HepG2 (cell line): Measurements from ENCODE around the gene PPP1R13L. TPM values are rescaled to one million over a fixed set of nuclear protein-coding genes. Genes with fewer than 3 reads are reported as not detected.

Experiments
- ARNTL ChIP-seq: sonication (generic); formaldehyde crosslinking; IDR thresholded peaks from 2 replicates; pipeline ENCODE4 v1.4.0; 2020; ENCODE audit warnings: mild to moderate bottlenecking, missing genetic modification reagents
- CHD4 ChIP-seq: fragments of 200-600 bp; sonication (generic); IDR thresholded peaks from 2 replicates; pipeline ENCODE4 v1.7.0; 2017; ENCODE audit warnings: mild to moderate bottlenecking, low read length, borderline replicate concordance
- CREM ChIP-seq, 2 experiments: sonication (generic) in 1 of 2; formaldehyde crosslinking in 1 of 2; IDR thresholded peaks; 2 replicates each; pipeline versions ENCODE4 v1.4.0 to v1.6.1; 2016 to 2020; ENCODE audit warnings: antibody characterized with exemption in 1 of 2, mild to moderate bottlenecking in 1 of 2, missing genetic modification reagents in 1 of 2
- FOXM1 ChIP-seq: sonication (generic); formaldehyde crosslinking; IDR thresholded peaks from 2 replicates; pipeline ENCODE4 v1.5.0; 2020; ENCODE audit warnings: missing genetic modification reagents
- GABPA ChIP-seq, 2 experiments: IDR thresholded peaks; 2 replicates each; pipeline ENCODE4 v1.6.1; 2011 to 2016; ENCODE audit warnings: low read depth in 2 of 2, low read length in 1 of 2, missing biosample characterization in 1 of 2, missing genetic modification characterization in 1 of 2
- HDAC6 ChIP-seq: fragments of 200-600 bp; sonication (generic); IDR thresholded peaks from 2 replicates; pipeline ENCODE4 v1.7.0; 2017; ENCODE audit warnings: mild to moderate bottlenecking, antibody characterized with exemption, low read length, low read depth
- HMG20B ChIP-seq: conservative IDR thresholded peaks from 2 replicates; pipeline ENCODE4 v1.6.1; 2016; ENCODE audit warnings: missing genetic modification reagents, missing compliant biosample characterization
- MAZ ChIP-seq, 2 experiments: sonication (generic) in 1 of 2; formaldehyde crosslinking in 1 of 2; IDR thresholded peaks; 2 replicates each; pipeline versions ENCODE4 v1.5.0 to v1.6.1; 2012 to 2020; ENCODE audit warnings: low read depth in 2 of 2, mild to moderate bottlenecking in 2 of 2, borderline replicate concordance in 1 of 2, improper control_type of control experiment in 1 of 2, low read length in 1 of 2, missing genetic modification reagents in 1 of 2, moderate library complexity in 1 of 2
- RBFOX2 ChIP-seq: fragments of 200-400 bp; formaldehyde crosslinking; IDR thresholded peaks from 2 replicates; pipeline ENCODE4 v1.6.1; 2017; ENCODE audit warnings: low read depth, mild to moderate bottlenecking, low read length
- SMAD1 ChIP-seq: sonication (generic); formaldehyde crosslinking; IDR thresholded peaks from 2 replicates; pipeline ENCODE4 v1.4.0; 2020; ENCODE audit warnings: missing genetic modification reagents, low read depth, mild to moderate bottlenecking, borderline replicate concordance
- SP1 ChIP-seq, 2 experiments: fragments of 450-650 bp in 1 of 2; sonication (generic) in 1 of 2; formaldehyde crosslinking in 1 of 2; IDR thresholded peaks; 2 replicates each; pipeline versions ENCODE4 v1.4.0 to v1.6.1; 2016 to 2020; ENCODE audit warnings: missing genetic modification reagents in 1 of 2
- XBP1 ChIP-seq: sonication (generic); formaldehyde crosslinking; IDR thresholded peaks from 2 replicates; pipeline ENCODE4 v1.5.0; 2020; ENCODE audit warnings: missing genetic modification reagents
- ZMYM2 ChIP-seq: sonication (generic); formaldehyde crosslinking; IDR thresholded peaks from 2 replicates; pipeline ENCODE4 v1.8.0; 2022; ENCODE audit warnings: mild to moderate bottlenecking, missing genetic modification reagents
- ZNF143 ChIP-seq: sonication (generic); formaldehyde crosslinking; IDR thresholded peaks from 2 replicates; pipeline ENCODE4 v1.4.0; 2020; ENCODE audit warnings: missing genetic modification reagents
- ZNF317 ChIP-seq: sonication (generic); formaldehyde crosslinking; IDR thresholded peaks from 2 replicates; pipeline ENCODE4 v1.5.0; 2020; ENCODE audit warnings: mild to moderate bottlenecking, missing genetic modification reagents
- ZNF564 ChIP-seq: sonication (generic); formaldehyde crosslinking; IDR thresholded peaks from 2 replicates; pipeline ENCODE4 v1.8.1; 2023; ENCODE audit warnings: mild to moderate bottlenecking, missing genetic modification reagents
- polyA plus RNA-seq, 8 experiments: library from polyadenylated mRNA; depleted of rRNA in 3 of 8; stranded (reverse) in 7 of 8; unstranded in 1 of 8; fragments of >200 nt; fragmentation: Illumina TruSeq in 4 of 8; extraction: Trizol in 4 of 8; gene quantifications; 2 replicates each; pipeline versions ENCODE4 v1.2.1 to v1.2.3, GENCODE V29; 2011 to 2016; ENCODE audit warnings: low read depth in 4 of 8, missing spikeins in 1 of 8, mixed read lengths in 1 of 8; ENCODE audit not compliant: insufficient read depth in 1 of 8
- total RNA-seq, 5 experiments: library from RNA; depleted of rRNA; stranded (reverse); fragments of >200 nt; fragmentation: Illumina TruSeq; extraction: Trizol; gene quantifications; 2 replicates each; pipeline ENCODE4 v1.2.3, GENCODE V29; 2016; ENCODE audit warnings: low read depth in 1 of 5
- TF ChIP-seq, protein P1 (sequence below): sonication (generic); formaldehyde crosslinking; IDR thresholded peaks from 2 replicates; pipeline ENCODE4 v1.4.0; 2020; ENCODE audit warnings: mild to moderate bottlenecking, missing genetic modification reagents
- TF ChIP-seq, protein P2 (sequence below): sonication (generic); formaldehyde crosslinking; IDR thresholded peaks from 2 replicates; pipeline ENCODE4 v1.5.1; 2020; ENCODE audit warnings: mild to moderate bottlenecking, missing genetic modification reagents, moderate library complexity
- TF ChIP-seq, protein P3 (sequence below): sonication (generic); formaldehyde crosslinking; IDR thresholded peaks from 2 replicates; pipeline ENCODE4 v1.4.0; 2020; ENCODE audit warnings: missing genetic modification reagents
- TF ChIP-seq, protein P4 (sequence below): sonication (generic); formaldehyde crosslinking; IDR thresholded peaks from 2 replicates; pipeline ENCODE4 v1.4.0; 2020; ENCODE audit warnings: missing genetic modification reagents
- TF ChIP-seq, protein P5 (sequence below): IDR thresholded peaks from 2 replicates; pipeline ENCODE4 v1.6.1; 2016; ENCODE audit warnings: mild to moderate bottlenecking

Gene PPP1R13L
- total and polyA plus RNA-seq, 2 of the 13 experiments (the other 11 are each of a cell fraction or from before 2014, with no cell fraction given), result 1.3 to 6.6 TPM

DNA sequence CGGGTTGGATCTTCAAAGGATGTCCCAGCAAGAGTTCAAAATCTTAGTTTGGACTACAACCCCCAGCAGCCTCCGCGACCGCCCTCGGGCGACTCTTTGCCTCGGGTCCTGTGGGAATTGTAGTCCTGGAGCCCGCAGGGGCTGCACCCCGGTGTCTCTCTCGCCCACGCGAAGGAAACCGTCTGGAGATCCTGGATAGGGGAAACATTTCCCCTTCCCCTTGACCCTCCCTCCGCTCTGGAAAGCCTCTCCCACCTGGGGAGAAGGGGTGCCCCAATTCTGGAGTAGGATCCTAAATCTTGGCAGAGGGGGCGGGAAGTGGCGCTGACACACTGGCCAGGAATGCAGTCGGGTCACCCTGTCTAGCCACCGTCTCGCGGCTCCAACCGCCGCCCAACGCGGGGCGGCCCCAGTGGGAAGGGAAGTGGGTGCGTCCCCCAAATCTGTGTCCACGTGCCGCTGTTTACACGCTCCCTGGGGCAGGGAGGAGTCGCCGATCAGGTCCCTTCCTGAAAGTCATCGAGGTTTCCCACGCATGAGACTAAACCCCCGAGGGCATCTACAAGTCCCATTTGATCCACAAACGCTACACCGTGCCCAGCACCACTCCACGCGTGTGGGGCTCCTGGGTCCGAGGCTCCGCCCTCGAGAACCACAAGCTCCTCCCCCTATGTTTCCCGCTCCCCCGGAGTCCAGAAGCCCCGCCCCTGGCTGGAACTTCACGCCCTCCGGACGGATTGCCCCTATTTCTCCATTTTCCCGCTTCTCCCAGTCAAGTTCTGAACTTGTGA, 761 bp upstream of the PPP1R13L start (continued):
- TF ChIP-seq, protein P1, sequence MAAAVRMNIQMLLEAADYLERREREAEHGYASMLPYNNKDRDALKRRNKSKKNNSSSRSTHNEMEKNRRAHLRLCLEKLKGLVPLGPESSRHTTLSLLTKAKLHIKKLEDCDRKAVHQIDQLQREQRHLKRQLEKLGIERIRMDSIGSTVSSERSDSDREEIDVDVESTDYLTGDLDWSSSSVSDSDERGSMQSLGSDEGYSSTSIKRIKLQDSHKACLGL, result peak; percentile 48; the same call in 1 of the 2 replicates
- TF ChIP-seq ZNF317, result peak; percentile 44; the same call in 1 of the 2 replicates
- TF ChIP-seq XBP1 (CRISPR knock-in tag), result 0 out of 2 replicates have a peak, but pooled peaks have one; percentile 20
- TF ChIP-seq, protein P2, sequence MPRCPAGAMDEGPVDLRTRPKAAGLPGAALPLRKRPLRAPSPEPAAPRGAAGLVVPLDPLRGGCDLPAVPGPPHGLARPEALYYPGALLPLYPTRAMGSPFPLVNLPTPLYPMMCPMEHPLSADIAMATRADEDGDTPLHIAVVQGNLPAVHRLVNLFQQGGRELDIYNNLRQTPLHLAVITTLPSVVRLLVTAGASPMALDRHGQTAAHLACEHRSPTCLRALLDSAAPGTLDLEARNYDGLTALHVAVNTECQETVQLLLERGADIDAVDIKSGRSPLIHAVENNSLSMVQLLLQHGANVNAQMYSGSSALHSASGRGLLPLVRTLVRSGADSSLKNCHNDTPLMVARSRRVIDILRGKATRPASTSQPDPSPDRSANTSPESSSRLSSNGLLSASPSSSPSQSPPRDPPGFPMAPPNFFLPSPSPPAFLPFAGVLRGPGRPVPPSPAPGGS (CRISPR knock-in tag), result no peak; the same call in 1 of the 2 replicates
- TF ChIP-seq, protein P3, sequence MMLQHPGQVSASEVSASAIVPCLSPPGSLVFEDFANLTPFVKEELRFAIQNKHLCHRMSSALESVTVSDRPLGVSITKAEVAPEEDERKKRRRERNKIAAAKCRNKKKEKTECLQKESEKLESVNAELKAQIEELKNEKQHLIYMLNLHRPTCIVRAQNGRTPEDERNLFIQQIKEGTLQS (CRISPR knock-in tag), result peak; percentile 80
- TF ChIP-seq SP1 (IDR thresholded peaks at IDR 0.05), result no peak
- peak; percentile 23; the same call in 1 of the 2 replicates for TF ChIP-seq SP1 (CRISPR knock-in tag; IDR thresholded peaks at IDR 0.05)
- TF ChIP-seq CREM (IDR thresholded peaks at IDR 0.05), result peak; percentile 97
- no peak for TF ChIP-seq CREM (CRISPR knock-in tag; IDR thresholded peaks at IDR 0.05)
- TF ChIP-seq GABPA (IDR thresholded peaks at IDR 0.05; ENCODE audit: low read depth, low read length), result no peak
- peak; percentile 71 for TF ChIP-seq GABPA (CRISPR knock-in tag; IDR thresholded peaks at IDR 0.05; ENCODE audit: low read depth)
- peak; percentile 37; the same call in 1 of the 2 replicates for TF ChIP-seq MAZ (IDR thresholded peaks at IDR 0.05; ENCODE audit: borderline replicate concordance, low read depth, low read length)
- no peak; the same call in 1 of the 2 replicates for TF ChIP-seq MAZ (CRISPR knock-in tag; IDR thresholded peaks at IDR 0.05; ENCODE audit: low read depth)
- TF ChIP-seq, protein P4, sequence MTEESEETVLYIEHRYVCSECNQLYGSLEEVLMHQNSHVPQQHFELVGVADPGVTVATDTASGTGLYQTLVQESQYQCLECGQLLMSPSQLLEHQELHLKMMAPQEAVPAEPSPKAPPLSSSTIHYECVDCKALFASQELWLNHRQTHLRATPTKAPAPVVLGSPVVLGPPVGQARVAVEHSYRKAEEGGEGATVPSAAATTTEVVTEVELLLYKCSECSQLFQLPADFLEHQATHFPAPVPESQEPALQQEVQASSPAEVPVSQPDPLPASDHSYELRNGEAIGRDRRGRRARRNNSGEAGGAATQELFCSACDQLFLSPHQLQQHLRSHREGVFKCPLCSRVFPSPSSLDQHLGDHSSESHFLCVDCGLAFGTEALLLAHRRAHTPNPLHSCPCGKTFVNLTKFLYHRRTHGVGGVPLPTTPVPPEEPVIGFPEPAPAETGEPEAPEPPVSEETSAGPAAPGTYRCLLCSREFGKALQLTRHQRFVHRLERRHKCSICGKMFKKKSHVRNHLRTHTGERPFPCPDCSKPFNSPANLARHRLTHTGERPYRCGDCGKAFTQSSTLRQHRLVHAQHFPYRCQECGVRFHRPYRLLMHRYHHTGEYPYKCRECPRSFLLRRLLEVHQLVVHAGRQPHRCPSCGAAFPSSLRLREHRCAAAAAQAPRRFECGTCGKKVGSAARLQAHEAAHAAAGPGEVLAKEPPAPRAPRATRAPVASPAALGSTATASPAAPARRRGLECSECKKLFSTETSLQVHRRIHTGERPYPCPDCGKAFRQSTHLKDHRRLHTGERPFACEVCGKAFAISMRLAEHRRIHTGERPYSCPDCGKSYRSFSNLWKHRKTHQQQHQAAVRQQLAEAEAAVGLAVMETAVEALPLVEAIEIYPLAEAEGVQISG (CRISPR knock-in tag), result peak; percentile 83
- TF ChIP-seq HDAC6, result no peak
- no peak for TF ChIP-seq ARNTL
- TF ChIP-seq ZMYM2 (CRISPR knock-in tag), result peak; percentile 62; the same call in 1 of the 2 replicates
- TF ChIP-seq HMG20B (CRISPR knock-in tag), result 0 out of 2 replicates have a peak, but pooled peaks have one; percentile 28
- peak; percentile 92 for TF ChIP-seq ZNF143 (CRISPR knock-in tag)
- no peak for TF ChIP-seq FOXM1
- TF ChIP-seq SMAD1 (CRISPR knock-in tag), result 0 out of 2 replicates have a peak, but pooled peaks have one; percentile 66
- TF ChIP-seq ZNF564 (CRISPR knock-in tag), result peak; percentile 60; the same call in 1 of the 2 replicates
- TF ChIP-seq, protein P5, sequence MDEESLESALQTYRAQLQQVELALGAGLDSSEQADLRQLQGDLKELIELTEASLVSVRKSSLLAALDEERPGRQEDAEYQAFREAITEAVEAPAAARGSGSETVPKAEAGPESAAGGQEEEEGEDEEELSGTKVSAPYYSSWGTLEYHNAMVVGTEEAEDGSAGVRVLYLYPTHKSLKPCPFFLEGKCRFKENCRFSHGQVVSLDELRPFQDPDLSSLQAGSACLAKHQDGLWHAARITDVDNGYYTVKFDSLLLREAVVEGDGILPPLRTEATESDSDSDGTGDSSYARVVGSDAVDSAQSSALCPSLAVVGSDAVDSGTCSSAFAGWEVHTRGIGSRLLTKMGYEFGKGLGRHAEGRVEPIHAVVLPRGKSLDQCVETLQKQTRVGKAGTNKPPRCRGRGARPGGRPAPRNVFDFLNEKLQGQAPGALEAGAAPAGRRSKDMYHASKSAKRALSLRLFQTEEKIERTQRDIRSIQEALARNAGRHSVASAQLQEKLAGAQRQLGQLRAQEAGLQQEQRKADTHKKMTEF (CRISPR knock-in tag), result no peak; the same call in 1 of the 2 replicates
- 0 out of 2 replicates have a peak, but pooled peaks have one; percentile 11 for TF ChIP-seq CHD4
- TF ChIP-seq RBFOX2, result no peak
